SU-DHL-6 (cell line): ENCODE data around the gene PRKCA.

Experiments used
- CTCF ChIP-seq: fragments of 200-600 bp; sonication (generic); IDR thresholded peaks from one replicate; pipeline ENCODE4 v1.5.1; 2017; ENCODE audit warnings: antibody characterized with exemption, mild to moderate bottlenecking, low read length, moderate library complexity; ENCODE audit not compliant: insufficient read depth, poor library complexity, severe bottlenecking
- EZH2phosphoT487 ChIP-seq: fragments of 200-600 bp; sonication (generic), shearing (Covaris generic); conservative IDR thresholded peaks from 2 replicates; pipeline ENCODE4 v1.6.1; 2018; ENCODE audit warnings: mild to moderate bottlenecking, antibody characterized with exemption, low read length, moderate library complexity, mixed read lengths

GRCh38 chr17:66441101-66441661, 138.8 kb downstream of the PRKCA start:
- TF ChIP-seq CTCF (no peak), EZH2phosphoT487 (no peak)
